Stimulated activated CD4-positive, alpha-beta T cell treated with anti-CD3 and anti-CD28 coated beads, Interleukin-4, amount 100 ng/mL, for 48 hours (primary cell): ENCODE measurements around the gene BTN1A1.
"Not testable (repeated sequence)": the region's sequence is repeated elsewhere in the genome, so short reads cannot be mapped to it uniquely, and the experiment has no call there.

ENCODE experiments used
- DNase-seq, 2 donors: peaks; one replicate each; pipeline ENCODE4 v3.0.0-alpha.2; 2020; ENCODE audit warnings: low read depth in 2 of 2

The BTN1A1 gene

GRCh38 chr6:26516481-26517427 lies 16.7 kb downstream of the BTN1A1 start:
- DNase-seq = no peak

DNA sequence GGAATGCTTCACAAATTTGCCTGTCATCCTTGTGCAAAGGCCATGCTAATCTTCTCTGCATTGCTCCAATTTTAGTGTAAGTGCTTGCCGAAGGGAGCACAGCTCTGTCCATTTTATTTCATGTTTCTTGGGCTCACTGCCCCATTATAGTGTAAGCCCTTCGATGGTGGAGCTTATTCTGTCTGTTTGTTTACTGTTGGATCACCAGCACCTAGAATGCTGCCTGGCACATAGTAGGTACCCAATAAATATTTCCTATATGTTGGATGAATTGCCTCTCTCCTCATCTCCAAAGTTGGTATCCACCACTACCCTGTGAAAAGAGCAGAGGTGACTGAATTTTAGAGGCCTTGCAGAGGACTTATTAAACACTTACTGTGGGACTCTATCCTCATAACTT lies 19.3 kb downstream of the BTN1A1 start:
- no peak for DNase-seq

- peak in 1 of 2 donors; percentile 28 for DNase-seq
Observed at GRCh38 chr6:26520237-26520849, 20.2 kb downstream of the BTN1A1 start.

GRCh38 chr6:26520850-26521599 lies 20.9 kb downstream of the BTN1A1 start:
- DNase-seq = peak; percentile 68 to 82

DNA sequence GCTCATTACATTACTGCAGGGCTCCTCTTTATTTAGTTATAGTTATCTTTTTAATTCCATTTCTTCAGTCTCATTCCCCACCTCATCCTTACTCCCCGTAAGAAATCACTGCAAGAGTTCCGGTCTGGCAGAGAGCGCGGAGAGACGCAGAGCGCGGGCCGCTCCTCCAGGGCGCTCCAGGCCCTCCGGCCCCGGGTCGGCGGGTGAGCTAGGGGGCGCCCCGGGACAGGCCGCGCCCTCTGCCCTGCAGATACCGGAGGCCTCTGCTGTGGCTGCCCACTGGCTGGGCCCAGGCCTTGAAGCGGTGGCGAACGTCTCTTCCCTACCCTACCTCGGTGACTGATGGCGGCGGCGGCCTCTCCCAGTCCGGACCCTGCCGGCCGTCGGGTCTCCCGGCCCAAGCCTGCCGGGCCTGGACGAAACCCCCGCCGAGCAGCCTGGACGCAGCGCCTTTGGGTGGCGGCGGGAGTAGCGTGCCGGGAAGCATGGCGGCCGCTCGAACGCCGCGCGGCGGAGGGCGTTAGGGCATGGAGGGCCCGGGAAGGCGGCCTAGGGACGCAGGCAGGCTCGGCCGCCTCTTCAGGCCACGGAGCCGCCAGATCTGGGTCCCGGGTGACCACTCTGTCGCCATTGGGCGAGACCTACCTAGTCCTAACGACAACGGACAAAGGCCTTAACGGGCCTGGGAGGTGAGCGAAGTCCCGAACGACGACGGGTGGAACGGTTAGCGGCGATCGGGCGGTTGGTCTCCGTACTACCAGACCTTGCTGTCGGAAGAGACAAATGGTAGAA lies 21.7 kb downstream of the BTN1A1 start:
- peak; percentile 48 to 66 for DNase-seq

DNA sequence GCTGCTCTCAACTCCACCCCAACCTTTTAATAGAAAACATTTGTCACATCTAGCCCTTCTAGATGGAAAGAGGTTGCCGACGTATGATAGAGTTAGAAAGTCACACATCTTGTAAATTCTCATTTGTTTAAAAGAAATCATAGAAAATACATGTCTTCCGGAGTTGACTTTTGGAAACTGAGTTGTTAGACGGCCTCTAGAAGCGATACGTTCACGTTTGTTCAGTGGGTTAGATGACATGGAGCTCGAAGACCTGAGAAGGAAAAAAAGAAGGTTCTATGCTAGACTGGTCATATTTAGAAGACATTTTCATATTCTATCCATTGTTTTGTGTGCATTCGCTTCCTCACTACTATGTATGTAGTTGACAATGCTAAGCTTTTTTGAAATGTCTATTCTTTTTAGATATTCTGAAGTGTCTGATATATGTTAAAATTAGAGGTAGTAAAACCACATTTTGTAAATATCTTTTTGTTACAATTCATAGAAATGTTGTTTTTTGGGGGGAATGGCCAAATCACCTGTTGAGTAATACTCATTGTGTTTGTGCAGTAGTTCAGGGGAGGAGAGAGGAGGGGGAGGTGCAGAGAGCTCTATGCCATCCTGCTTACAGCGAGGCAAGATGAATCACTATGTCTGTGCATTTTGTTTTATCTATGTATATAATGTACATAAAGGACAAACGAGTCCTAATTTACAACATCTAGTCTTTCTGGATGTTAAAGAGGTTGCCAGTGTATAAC lies 22.6 kb downstream of the BTN1A1 start:
- DNase-seq = not testable (repeated sequence)

GRCh38 chr6:26524314-26524713 lies 24.2 kb downstream of the BTN1A1 start:
- DNase-seq = not testable (repeated sequence)

GRCh38 chr6:26524722-26525370 lies 24.7 kb downstream of the BTN1A1 start:
- DNase-seq = no peak

GRCh38 chr6:26525838-26526237 lies 25.7 kb downstream of the BTN1A1 start:
- no peak for DNase-seq

GRCh38 chr6:26526928-26527327 lies 26.8 kb downstream of the BTN1A1 start:
- DNase-seq = no peak

GRCh38 chr6:26530203-26530602 lies 30.1 kb downstream of the BTN1A1 start:
- DNase-seq = no peak

- no peak for DNase-seq
Observed at GRCh38 chr6:26531897-26532296, 31.8 kb downstream of the BTN1A1 start.

DNA sequence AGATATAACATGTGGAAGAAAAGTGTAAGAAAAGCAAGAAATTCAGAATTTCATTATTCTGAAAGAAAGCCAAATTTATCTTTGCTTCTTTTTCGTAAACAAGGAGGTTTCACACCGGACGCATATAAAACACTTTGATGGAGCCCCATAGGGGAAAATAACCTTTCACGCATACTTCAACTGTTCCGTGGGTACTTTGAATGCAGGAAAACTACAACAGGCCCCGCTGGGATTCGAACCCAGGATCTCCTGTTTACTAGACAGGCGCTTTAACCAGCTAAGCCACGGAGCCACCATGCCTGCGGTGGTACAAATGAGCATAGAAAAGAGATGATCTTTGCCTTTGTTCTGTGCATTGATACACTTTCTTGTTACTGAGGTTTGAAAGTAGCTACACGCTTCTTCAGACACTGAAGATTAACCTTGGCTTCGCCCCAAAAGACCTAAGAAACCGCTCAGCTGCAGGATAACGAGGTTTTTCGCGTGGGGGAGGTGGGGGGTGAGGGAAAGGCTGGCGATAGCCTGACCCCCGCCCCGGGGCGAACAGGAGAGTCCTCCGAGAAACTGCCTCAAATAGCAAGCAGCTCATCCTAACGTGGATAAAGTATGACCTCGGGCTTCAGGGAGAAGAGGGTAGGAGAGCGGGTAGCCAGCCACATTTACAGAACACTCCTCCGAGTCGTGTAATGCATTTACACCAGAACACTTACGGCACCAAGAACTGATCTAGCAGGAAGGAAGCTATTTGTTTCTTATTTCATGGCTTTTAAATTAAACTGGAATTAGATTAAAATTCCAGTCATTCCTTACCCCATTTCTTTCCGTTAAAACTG lies 32.8 kb downstream of the BTN1A1 start:
- peak; percentile 81 to 95 for DNase-seq

- DNase-seq = no peak
Observed at GRCh38 chr6:26533532-26533931, 33.4 kb downstream of the BTN1A1 start.

DNA sequence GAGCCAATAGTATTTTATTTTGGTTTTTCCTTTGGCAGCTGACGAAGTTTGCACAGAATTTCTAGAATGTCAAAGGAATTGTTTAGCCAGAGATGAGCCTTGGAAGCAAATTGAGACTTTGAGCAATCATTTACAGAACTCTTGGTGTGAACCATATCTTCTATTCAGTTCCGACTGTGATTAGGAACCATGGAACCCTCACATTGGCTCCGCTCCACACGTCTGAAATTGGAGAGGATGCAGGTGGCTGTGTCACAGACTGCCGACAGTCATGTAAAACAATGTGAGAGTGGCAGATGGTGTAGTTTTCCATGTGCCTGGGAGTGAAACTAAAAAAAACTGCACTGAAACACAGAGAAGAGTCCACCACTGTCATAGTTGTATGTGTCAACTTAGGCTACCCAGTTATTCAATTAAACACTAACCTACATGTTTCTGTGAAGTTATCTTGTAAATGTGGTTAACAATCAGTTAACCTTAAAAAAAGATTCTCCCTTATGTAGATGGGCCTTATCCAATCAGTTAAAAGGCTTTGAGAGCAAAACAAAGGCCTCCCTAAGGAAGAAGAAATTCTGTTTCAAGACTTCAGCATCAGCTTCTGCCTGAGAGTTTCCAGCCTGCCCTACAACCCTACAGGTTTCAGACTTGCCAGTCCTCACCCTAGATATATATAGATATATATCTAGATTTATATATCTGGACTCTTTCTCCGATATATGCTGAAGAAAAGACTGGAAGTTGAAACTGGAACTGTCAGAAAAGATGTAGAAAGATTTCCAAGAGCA lies 34.8 kb downstream of the BTN1A1 start:
- DNase-seq = no peak

DNA sequence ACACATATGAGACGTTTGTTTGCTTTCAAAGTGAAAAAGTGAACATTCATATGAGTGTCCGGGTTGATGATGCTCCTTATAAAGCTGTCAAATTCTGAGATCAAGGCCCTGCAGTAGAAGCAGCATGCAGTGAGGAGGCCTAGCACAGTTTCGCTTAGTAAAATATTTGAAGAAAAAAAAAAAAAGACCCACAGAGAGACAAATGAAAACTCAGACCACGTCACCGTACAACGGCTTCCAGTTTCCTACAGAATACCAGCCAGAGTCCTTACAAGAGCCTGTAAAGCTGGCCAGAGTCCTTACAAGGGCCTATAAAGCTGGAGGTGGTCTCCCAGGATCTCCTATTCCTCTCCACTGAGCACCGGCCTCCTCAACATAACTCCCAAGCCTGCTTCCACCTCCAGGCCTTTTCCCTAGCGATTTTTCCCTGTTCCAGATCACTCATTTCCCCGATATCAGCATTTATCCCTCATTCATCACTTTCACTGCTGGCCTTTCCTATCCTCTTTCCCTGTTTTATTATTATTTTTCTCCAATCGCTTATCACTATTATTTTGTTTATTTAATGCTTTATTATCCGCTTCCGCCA lies 36.6 kb downstream of the BTN1A1 start:
- peak in 1 of 2 donors; percentile 38 for DNase-seq

GRCh38 chr6:26537160-26537845 lies 37.2 kb downstream of the BTN1A1 start:
- peak; percentile 82 to 88 for DNase-seq
